ENCODE results near the gene TMPRSS13. TPM values are rescaled to one million over a fixed set of nuclear protein-coding genes. Genes with fewer than 3 reads are reported as not detected.
A peak's percentile ranks its signal among the peaks of the same experiment; 100 is the strongest.
"Not testable (repeated sequence)": the region's sequence is repeated elsewhere in the genome, so short reads cannot be mapped to it uniquely, and the experiment has no call there.

The TMPRSS13 gene
- total RNA-seq, 1 donor from 2014 or later, result 29.9 TPM

DNA sequence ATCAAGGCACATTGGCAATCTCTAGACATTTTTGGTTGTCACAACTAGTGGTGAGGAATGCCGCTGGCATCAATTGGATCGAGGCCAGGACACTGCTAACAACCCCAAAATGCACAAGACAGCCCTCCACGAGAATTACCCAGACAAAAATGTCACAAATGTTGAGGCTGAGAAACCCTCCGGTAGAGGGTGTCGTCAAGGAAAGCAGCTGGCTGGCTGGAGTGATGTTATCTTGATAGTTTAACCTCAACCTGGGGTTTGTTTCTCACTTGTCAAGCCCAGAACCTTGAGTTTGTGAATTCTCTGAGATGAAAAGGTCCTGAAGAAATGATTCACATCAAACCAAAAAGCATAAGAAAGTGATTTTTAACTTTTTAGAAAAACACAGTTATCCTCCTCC, 21.1 kb upstream of the TMPRSS13 start:
- ATAC-seq, result no peak

DNA sequence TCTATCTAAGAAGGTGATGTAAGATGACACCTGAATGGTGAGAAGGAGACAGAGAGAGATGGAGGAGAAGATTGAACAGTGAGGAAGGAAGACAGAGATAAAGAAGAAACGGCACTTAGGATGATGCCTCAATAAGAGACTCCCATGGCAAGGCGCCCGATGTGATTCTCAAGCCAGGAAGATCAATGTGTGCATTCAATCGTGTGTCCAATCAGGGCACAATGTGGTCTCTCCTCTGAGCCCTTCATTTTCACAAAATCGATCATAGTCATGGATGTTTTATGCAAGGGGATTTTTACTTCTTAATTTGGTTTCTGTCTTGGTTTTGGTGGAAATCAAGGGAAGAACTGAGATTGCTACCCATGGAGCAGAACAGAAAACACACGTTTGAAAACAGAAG, 19.9 kb upstream of the TMPRSS13 start:
- ATAC-seq, result no peak

DNA sequence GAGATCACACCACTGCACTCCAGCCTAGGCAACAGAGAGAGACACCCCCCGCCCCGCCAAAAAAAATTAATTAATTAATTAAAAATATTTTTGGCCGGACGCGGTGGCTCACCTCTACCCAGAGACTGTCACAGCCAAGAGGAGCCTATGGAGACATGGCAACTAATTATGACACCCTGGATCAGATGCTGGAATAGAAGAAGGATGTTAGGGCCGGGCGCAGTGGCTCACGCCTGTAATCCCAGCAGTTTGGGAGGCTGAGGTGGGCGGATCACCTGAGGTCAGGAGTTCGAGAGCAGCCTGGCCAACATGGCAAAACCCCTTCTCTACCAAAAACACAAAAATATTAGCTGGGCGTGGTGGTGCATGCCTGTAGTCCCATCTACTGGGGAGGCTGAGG, 19.3 kb upstream of the TMPRSS13 start:
- not testable (repeated sequence) for ATAC-seq

DNA sequence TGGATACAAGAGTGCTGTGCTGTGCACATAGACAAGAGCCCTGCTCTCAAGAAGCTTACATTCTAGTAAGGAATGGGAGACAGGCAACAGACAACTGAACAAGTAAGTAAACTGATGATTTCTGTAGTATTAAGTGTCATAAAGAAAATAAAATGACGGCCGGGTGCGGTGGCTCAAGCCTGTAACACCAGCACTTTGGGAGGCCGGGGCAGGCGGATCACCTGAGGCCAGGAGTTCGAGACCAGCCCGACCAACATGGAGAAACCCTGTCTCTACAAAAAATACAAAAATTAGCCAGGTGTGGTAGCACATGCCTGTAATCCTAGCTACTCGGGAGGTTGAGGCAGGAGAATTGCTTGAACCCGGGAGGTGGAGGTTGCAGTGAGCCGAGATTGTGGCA, 18.5 kb upstream of the TMPRSS13 start:
- not testable (repeated sequence) for ATAC-seq

DNA sequence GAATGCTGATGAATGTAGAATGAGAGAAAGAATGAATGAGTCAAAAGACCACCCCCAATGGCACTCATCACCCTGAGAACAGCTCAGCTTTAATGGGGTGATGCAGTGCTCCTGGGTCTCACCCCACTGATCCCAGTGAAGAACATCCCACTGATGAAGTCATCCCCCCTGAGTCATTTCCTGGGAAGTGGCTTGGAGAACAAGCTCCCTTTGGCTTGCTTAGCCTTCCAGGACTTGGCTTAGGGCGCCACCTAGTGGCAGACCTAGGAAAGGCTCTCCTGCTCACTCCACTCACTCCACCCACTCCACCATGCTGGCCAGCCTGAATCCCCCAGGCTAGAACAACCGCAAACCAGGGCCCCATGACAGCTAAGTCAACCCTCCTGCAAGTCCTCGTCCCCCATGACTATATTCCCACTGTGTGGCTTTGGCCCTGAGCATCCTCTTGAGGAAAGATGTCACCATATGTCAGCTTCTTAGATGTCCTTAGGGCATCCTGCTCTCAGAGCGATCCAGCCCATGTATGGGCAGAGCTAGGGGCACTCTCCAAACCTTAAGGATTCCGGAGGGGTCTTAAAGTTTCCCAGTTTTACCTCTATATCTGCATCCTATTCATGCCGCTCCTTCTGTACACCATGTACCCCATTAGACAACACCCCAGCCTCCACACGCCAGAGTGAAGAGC, 17.8 kb upstream of the TMPRSS13 start:
- peak; percentile 95 for ATAC-seq

DNA sequence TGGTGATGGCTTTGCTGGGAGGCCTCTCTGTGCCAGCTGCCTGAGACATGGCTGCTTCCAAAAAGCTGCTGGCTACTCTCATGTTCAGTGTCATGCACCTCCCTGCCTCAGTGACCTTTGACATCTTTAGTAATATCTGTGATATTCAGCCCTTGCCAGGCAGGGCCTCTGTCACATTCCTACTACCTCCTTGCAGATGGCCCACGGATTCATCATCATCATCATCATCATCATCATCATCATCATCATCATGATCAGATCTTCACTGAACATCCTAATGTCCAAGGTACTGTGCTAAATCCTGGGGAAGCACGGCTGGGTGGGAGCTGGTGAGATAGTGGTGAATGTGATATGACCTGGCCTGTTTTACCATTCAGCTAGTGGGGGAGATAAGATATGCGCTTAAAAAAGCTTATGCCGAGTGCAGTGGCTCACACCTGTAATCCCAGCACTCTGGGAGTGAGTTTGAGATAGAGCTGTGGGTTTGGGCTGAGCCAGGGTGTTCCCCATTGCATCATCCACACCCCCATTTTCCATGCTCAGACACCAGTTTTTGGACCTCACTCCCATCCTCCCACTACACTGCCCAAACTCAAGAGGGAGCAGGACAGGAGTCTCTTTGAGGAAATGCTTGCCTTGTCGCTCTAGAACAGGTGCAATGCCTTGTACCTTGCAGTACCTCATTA, 17.1 kb upstream of the TMPRSS13 start:
- ATAC-seq, result no peak

DNA sequence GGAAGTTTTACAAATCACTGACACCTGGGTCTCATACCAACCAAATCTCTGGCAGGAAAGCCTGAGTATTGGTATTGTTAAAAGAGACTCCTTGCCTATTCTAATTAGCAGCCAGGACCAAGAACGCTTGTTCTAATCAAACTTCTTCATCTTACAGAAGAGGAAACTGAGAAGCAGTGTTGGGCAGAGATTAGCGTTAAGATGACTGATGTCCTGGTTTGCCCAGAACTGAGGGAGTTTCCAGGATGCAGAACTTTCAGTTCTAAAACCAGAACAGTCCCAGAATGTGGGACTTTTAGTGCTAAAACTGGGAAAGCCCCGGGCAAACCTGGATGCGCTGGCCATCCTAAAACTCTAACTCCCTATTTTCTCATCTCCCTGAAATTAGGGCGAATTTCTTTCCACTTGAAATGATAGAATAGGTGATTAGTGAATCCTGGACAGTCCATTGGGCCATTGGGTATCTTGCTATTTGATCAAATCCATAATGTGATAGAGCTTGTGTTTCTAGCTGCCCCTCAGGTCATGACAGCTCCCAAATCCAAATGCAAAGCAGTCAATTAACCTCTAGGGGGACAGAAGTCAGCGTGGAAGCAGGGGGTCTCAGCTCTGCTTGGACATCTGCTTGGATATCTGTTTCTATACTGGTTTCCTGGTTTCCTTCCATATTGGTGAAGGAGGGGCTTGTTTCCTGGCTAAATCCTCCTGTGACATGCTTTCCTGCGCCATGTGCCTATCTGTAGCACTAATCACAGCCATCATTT, 16.0 kb upstream of the TMPRSS13 start:
- ATAC-seq, result no peak

DNA sequence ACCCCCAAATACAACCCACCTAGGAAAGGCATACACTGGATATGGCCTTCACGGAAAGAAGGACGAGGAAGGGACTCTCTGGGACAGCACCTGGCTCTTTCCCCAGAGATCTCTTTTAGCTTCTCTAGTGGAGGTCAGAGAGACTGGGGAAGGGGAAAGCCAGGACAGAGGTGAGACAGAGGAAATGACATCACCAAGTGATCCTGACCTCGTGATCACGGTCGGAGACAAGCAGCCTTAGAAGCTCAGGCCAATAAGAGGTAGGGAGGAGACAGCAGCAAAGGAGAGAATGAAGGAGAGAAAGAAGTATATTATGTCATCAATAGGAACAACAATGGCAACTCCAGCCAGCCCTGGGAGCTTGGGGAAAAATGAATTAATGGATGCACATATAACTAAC, 15.4 kb upstream of the TMPRSS13 start:
- no peak for ATAC-seq

DNA sequence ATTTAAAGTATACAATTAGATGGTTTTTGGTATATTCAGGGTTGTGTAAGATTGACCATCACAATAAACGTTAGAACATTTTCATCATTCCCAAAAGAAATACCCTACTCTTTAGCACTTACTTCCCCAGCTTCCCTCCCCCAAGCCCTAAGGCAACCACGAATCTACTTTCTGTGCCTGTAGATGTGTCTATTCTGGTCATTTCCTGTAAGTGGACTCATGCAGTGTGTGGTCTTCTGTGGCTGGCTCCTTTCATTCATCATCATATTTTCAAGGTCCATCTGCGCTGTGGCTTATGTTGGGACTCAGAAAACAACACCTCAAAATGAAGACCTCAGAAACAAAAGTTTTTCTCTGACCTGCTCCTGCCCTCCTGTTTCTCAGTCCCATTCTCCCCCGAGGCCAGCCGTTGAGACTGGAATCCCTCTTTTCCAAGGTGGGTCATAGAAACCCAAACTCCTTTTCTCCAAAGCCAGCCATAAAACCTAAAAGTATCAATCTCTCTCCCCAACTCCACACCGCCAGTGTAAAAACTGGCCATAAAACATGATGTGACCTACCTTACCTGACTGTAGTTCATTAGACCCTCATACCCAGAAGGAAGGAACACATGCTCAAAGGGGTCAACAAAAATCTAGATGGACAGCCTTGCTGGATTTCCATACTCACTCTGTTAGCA, 12.9 kb upstream of the TMPRSS13 start:
- no peak for ATAC-seq

DNA sequence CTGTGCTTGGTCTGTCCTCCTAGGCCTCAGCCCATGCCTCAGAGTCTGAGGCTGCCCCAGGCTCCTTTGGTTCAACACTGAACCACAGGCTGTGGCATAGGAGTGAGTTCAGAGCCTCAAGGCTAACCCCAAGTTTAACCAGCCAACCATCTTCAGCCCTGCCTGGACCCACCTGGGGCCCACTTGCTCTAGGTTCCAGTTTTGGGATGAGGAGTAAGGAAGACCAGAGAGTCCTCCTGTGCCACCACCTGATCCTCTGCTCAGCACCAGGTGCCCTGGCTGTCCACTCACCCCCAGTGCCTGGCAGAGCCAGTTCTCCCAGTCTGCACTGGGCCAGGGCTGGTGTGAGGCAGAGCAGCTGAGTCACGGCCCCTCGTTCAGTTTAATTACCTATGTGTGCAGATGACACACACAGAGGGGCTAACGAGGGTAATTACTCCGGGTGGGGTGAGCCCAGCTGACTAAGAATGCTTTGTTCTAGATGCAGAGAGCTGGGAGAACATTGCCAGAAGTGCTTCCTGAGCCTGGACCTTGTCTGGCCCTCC, 12.0 kb upstream of the TMPRSS13 start:
- ATAC-seq, result peak; percentile 98

DNA sequence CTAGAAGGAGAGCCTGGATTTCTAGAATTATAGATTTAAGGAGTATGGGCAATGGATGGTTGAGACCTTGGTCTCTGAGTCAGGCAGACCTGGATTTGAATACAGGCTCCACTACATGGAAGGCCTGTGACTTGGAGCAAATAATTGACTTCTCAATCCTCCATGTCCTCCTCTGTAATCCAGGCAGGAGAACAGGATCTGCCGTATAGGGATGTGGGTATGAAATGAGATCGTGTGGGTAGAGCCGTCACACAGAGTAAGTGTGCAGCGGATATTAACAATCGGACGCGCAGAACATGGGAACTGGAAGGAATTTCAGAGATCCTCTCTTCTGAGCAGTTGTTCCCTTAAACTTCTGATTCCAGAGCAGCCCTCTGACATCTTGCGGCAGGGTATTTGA, 11.5 kb upstream of the TMPRSS13 start:
- ATAC-seq, result no peak

DNA sequence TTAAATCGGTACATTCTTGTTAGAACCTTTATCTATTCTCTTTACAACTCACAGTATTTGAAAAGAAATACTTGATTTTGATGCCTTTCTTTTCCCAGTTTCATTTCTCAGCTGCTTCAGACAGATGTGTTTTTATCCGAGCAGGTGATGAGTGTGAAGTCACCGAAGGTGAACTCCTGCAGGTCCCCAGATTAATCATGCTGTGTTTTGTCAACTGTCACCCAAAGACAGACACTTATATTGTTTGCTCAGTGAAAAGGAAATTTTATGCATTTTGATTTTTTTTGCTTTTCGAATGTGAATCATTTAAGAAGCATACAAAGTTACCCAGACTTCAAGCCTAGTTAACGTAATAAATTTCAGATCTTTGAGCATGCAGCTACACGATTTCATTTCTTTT, 7.8 kb upstream of the TMPRSS13 start:
- ATAC-seq, result no peak

DNA sequence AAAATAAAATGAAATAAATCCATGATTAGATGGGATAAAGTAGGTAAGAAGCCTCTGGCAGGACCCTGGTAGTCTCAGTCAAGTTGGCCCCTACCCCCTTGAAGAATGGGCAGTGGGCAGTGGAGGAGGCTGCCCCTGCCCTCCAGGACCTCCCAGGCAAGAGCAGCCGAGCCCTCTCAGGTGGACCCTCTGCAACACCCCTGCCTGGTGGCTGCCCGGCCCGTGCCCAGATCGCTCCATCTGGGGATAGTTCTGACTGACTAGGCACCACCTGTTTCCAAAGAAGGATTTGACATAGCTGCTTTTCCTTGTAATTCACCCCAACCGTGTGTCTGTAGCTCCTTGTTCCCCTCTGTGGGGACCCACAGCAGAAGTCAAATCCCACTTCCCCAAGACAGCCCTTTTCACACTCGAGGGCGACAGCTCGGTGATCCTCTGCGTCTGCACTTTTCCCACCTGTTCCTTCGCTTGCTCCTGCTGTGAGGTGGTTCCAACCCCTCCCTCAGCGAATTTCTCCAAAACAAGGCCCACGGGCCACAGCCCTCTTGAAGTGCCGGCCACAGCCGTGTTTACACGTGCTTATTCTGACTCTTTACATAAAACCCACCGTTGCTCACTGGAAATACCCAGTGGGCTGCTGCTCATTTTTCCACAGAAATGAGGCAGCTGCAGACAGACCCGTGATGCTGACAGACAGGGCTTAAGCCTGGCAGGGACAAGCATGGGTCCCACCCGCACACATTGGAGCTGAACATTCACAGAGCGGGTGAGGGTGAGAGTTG, 5.5 kb upstream of the TMPRSS13 start:
- ATAC-seq, result no peak

DNA sequence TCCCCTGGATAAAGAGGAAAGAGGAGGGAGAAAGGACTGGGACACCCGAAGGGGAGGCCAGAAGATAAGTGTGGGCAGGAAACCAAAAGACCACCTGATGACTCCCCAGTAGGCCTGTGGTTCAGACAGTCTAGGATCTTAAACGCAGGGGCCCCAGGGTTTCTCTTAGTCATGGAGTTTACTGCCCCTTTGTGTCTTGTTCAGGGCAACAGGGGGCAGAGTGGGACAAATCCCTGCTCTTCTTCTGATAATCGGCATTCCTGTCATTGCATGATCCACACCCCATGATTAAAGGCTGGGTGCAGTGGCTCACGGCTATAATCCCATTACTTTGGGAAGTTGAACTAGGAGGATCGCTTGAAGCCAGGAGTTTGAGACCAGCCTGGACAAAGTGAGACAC, 4.7 kb upstream of the TMPRSS13 start:
- no peak for ATAC-seq

DNA sequence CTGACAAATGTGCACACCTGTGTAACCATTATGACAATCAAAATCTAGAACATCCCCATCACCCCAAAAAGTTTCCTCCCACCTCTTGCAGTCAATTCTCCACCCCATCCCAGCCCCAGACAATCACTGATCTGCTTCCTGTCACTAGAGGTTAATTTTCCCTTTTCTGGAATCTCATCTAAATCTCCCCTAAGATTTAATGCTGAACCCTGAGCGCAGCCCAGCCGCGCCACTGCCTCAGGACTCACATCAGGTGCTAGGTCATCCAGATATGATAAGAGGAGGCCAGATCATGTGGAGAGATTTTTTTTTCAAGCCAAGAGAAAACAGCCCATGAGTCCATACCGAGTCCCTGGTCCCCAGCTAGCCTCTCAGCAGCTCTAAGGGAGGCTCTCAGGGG, 4.3 kb upstream of the TMPRSS13 start:
- no peak for ATAC-seq

DNA sequence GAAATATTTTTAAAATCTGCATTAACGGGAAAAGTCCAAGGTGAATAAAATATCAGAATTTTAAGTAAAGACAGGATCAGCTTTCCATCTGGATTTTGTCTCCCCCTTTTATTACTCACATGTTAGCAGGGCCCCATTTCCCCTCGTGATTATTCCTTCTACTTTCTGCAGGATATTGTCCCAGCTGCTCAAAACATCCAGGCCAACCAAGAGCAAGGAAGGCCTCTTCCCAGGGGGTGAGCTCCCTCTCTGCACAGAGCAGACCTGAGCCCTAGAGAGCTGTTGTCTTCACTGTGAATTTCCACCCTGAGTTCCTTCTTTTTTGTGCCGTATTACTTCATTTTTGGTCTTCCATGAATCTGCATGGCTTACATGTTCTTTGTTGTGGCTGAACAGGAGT, 3.7 kb upstream of the TMPRSS13 start:
- ATAC-seq, result no peak

DNA sequence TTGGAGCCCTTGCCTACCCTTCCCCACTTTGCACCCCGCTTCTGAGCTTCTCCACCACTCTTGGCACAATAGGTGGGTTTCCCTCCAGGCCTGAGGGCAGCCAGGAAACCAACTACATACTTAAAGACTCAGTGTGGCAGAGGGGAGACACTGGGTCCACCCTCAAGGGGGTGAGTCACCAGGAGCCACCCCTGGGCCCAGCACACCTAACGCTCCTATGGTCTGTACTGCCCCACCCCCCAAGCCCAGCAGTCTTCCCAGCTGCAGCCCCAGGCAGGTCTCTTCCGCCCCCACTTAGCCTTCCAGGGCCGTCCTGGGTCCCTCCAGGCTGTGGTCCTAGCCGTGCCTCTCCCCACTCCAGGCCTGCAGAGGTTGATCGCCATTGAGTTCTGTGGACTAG, 3.2 kb upstream of the TMPRSS13 start:
- no peak for ATAC-seq

DNA sequence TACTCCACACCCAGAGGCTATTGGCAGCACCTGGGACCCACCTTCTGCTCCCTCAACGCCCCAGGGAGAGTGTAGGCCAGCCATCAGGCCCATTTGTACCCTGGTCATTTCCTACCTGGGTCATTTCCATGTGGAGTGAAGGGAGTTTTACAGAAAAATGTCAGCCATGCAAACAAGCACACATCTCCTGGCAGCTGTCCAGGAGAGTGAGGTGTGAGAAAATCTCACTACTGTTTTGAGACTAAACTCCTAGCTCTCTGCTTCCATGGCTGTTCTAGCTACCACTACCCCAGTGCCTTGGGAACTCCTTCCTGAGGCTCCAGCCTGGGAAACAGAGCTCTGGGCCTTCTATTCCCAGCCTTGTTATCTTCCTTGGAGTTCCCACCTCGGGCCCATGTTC, 2.8 kb upstream of the TMPRSS13 start:
- no peak for ATAC-seq

DNA sequence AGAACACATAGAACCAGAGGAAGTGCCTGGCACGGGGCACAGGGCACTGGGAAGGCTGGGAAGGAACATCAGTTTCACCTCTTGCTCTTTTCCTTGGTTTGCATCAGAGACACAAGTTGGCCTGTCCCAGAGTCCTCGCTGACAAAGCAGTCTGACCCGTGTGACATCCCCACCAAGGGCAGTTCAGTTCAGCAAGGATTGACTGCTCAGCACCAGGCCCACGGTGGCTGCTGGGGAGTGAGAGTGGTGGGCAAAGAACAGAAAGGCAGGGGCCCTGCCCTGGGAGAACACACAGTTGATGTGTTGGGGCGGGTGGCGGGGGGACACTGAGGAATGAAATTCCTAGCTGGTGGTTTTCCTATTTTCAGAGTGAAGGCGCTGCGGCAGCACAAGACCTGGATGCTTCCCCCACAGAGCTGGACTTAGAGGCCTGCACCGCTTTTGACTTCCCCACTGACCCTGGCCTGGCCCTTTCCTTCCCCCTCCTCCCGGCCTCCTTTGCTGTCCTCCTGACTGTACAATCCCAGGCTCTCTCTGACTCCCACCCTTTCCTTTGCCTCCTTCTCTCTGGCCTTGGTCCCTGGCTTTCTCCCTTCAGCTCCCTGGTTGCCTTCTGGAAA, 2.2 kb upstream of the TMPRSS13 start:
- no peak for ATAC-seq

DNA sequence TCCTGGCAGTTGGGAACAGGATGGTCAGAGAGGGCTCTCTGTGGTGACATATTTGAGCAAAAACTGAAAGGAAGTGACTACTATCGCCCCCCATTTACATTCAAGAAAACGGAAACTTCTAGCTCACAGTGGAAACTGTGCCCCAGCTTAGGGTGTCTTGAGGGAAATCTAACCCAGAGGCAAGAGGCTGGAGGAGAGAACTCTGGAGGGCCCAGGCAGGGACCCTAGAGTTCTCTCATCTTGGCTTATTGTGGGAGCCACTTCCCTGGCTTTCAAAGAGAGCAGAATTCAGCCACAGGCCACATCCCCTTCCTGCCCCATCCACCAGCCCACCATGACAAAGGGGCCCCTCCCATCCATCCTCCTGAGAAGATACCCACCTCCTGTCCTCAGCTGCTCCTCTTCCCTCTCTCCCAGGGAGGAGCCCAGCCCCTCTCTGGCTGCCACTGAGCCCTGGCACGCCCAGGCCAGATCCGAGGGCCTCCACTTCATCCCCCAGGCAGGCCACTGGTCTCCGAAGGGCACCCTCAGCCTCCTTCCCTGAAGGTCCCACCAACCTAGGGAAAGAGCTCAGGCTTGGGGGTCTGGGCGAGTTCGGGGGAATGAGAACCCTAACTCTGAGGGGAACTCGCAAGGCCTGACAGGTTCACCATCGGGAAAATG, 1.6 kb upstream of the TMPRSS13 start:
- ATAC-seq, result no peak

DNA sequence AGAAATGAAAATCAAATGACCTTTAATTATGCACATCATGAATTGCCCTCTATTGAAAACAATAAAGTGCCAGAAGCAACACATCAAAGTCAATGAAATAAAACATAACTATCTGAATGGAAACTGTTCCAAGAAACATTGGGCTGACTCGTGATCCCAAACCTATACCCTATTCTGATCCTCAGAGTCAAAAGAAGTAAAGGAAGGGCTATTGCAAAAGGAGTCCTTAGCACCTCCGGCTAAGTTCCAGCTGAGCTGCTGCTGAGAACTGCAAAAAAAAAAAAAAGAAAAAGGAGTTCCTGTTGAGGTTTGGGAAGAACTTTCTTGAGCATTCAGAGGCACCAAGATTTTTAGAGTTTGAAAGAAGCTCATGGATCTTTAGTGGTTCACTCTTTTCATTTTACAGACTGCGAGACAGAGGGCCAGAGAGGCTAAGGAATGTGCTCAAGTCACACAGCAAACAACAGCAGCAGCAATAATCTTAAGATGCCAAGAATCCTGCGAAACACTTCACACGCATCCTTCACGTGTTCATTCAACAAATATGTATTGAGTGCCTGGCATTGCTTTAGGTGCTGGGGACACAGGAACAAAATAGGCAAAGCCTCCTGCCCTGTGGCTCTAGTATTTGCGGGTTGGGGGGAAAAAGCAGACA, 841 bp upstream of the TMPRSS13 start:
- no peak for ATAC-seq
